ENCODE data around the gene TSKU. TPM values are rescaled to one million over a fixed set of nuclear protein-coding genes. Genes with fewer than 3 reads are reported as not detected.

Gene TSKU
- total RNA-seq, 2 experiments from 2014 or later: 0.35 to 0.38 TPM

- Mint-ChIP-seq H3K27ac (no peak overlapping the region), H3K27me3 (ENCODE audit: low read depth) (no peaks in the 10 kb centered on the region), H3K36me3 (ENCODE audit: low read depth) (no peaks in the 10 kb centered on the region), H3K9me3 (no peaks in the 10 kb centered on the region), H3K4me1 (ENCODE audit: low read depth) (peaks cover 4% of the 10 kb centered on the region), H3K4me3 (no peak overlapping the region)
- no peak for DNase-seq
- CTCF ChIA-PET: interaction anchor here (1.0 to 9.5 kb wide), 3 partner anchors 61 to 75 kb away, joined by 3 to 74 read pairs (median 7); no protein-coding TSS in a partner anchor
- intact Hi-C loops (cut with micrococcal nuclease): no loop called here
Observed at GRCh38 chr11:76796511-76797198, 13.5 kb downstream of the TSKU start.

DNA sequence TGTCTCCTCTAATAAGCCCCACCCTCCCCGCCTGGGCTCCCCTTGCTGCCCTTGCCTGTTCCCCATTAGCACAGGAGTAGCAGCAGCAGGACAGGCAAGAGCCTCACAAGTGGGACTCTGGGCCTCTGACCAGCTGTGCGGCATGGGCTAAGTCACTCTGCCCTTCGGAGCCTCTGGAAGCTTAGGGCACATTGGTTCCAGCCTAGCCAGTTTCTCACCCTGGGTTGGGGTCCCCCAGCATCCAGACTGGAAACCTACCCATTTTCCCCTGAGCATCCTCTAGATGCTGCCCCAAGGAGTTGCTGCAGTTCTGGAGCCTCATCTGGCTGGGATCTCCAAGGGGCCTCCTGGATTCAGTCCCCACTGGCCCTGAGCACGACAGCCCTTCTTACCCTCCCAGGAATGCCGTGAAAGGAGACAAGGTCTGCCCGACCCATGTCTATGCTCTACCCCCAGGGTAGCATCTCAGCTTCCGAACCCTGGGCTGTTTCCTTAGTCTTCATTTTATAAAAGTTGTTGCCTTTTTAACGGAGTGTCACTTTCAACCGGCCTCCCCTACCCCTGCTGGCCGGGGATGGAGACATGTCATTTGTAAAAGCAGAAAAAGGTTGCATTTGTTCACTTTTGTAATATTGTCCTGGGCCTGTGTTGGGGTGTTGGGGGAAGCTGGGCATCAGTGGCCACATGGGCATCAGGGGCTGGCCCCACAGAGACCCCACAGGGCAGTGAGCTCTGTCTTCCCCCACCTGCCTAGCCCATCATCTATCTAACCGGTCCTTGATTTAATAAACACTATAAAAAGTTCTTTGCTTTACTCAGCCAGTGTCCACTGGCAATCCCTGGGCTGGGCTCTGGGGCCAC is 14.4 kb downstream of the TSKU start:
- H3K36me3 Mint-ChIP-seq (ENCODE audit: low read depth): no peaks in the 10 kb centered on the region
- H3K9me3 Mint-ChIP-seq: no peaks in the 10 kb centered on the region
- DNase-seq: no peak
- intact Hi-C loops (cut with micrococcal nuclease): no loop called here
- no peaks in the 10 kb centered on the region for H3K27me3 Mint-ChIP-seq (ENCODE audit: low read depth)
- peaks cover 4% of the 10 kb centered on the region for H3K4me1 Mint-ChIP-seq (ENCODE audit: low read depth)
- H3K27ac Mint-ChIP-seq: no peak overlapping the region
- no peak overlapping the region for H3K4me3 Mint-ChIP-seq
- CTCF ChIA-PET: interaction anchor here (1.1 to 9.5 kb wide), 12 partner anchors 10 to 416 kb away, joined by 3 to 82 read pairs (median 8); no protein-coding TSS in a partner anchor

DNA sequence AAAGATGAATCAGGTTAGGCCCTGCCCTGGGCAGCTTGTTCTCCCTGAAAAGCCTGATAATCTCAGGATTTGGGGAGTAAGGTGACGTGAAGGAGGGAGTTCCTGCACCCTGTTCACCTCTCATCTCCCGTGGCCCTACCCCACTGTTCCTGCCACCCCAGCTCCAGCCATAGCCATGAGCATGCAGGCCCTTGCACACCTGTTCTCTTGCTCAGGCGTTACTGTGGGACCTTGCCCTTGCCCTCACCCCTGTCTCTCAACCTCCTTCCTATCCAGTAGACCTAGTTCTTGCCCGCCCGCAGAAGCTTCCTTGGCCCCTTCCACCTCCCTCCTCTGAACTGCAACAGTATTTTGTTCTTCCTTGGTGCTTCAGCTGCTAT is 15.0 kb downstream of the TSKU start:
- intact Hi-C loops (cut with micrococcal nuclease): no loop called here
- H3K4me1 Mint-ChIP-seq (ENCODE audit: low read depth): peaks cover 4% of the 10 kb centered on the region
- no peak overlapping the region for H3K4me3 Mint-ChIP-seq
- H3K27ac Mint-ChIP-seq: no peak overlapping the region
- CTCF ChIA-PET: interaction anchor here (0.7 to 9.5 kb wide), 14 partner anchors 10 to 416 kb away, joined by 3 to 82 read pairs (median 8); no protein-coding TSS in a partner anchor
- DNase-seq: no peak
- no peaks in the 10 kb centered on the region for H3K9me3 Mint-ChIP-seq
- no peaks in the 10 kb centered on the region for H3K27me3 Mint-ChIP-seq (ENCODE audit: low read depth)
- no peaks in the 10 kb centered on the region for H3K36me3 Mint-ChIP-seq (ENCODE audit: low read depth)

GRCh38 chr11:76798671-76799065 is 15.5 kb downstream of the TSKU start:
- H3K27me3 Mint-ChIP-seq (ENCODE audit: low read depth): no peaks in the 10 kb centered on the region
- CTCF ChIA-PET: interaction anchor here (0.7 to 9.5 kb wide), 16 partner anchors 10 to 417 kb away, joined by 3 to 82 read pairs (median 8); no protein-coding TSS in a partner anchor
- intact Hi-C loops (cut with micrococcal nuclease): loop anchor here (1.0 kb wide), 2 partner anchors 64 to 77 kb away; no protein-coding TSS in a partner anchor
- H3K36me3 Mint-ChIP-seq (ENCODE audit: low read depth): no peaks in the 10 kb centered on the region
- peak overlapping the region; percentile 18 for H3K4me3 Mint-ChIP-seq
- DNase-seq: no peak
- H3K27ac Mint-ChIP-seq: no peak overlapping the region
- H3K4me1 Mint-ChIP-seq (ENCODE audit: low read depth): peaks cover 8% of the 10 kb centered on the region
- no peaks in the 10 kb centered on the region for H3K9me3 Mint-ChIP-seq

- no peaks in the 10 kb centered on the region for H3K27me3 Mint-ChIP-seq (ENCODE audit: low read depth)
- no peaks in the 10 kb centered on the region for H3K9me3 Mint-ChIP-seq
- CTCF ChIA-PET: interaction anchor here (0.7 to 9.5 kb wide), 17 partner anchors 10 to 417 kb away, joined by 3 to 82 read pairs (median 8); no protein-coding TSS in a partner anchor
- intact Hi-C loops (cut with micrococcal nuclease): loop anchor here (1.0 kb wide), 2 partner anchors 65 to 78 kb away; no protein-coding TSS in a partner anchor
- H3K4me3 Mint-ChIP-seq: peak overlapping the region; percentile 18
- no peaks in the 10 kb centered on the region for H3K36me3 Mint-ChIP-seq (ENCODE audit: low read depth)
- DNase-seq: peak; percentile 79
- no peak overlapping the region for H3K27ac Mint-ChIP-seq
- H3K4me1 Mint-ChIP-seq (ENCODE audit: low read depth): peaks cover 14% of the 10 kb centered on the region
Observed at GRCh38 chr11:76799066-76799804, 16.1 kb downstream of the TSKU start.

DNA sequence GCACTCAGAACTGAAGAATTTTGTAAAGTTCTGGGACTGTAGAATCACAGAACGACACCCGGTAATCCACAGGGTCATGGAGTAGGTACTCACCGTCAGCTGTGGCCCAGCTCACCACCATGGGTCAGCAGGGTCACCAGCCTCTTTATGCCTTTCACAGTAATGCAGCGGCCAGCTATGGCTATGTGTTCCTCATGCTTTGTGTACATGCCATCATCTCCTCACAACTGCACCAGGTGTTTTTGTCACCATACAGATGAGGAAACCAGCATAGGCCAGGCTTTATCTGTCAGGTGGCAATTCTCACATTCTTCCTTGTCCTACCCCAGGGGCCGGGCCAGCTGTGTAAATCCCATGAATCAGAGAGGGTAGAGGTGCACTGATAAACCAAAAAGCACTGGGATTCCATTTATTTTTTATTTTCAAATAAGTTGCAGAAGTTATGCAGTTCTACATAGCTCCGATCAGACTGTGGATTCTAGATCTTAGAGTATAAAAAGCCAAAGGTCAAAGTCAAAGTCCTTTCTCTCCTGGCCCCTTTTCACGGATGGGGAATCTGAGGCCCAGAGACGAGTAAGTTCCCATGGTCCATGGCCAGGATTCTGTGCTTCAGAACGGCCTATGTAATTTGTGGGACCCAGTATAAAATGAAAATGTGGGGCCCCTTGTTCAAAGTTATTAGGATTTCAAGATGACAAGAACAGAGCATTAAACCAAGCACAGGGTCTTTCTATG is 17.5 kb downstream of the TSKU start:
- intact Hi-C loops (cut with micrococcal nuclease): no loop called here
- Mint-ChIP-seq H3K4me3 (no peak overlapping the region), H3K4me1 (ENCODE audit: low read depth) (peaks cover 24% of the 10 kb centered on the region), H3K36me3 (ENCODE audit: low read depth) (no peaks in the 10 kb centered on the region), H3K9me3 (no peaks in the 10 kb centered on the region), H3K27me3 (ENCODE audit: low read depth) (no peaks in the 10 kb centered on the region), H3K27ac (no peak overlapping the region)
- DNase-seq: no peak
- CTCF ChIA-PET: interaction anchor here (1.0 to 9.5 kb wide), 7 partner anchors 9 to 291 kb away, joined by 3 to 82 read pairs (median 5); no protein-coding TSS in a partner anchor

DNA sequence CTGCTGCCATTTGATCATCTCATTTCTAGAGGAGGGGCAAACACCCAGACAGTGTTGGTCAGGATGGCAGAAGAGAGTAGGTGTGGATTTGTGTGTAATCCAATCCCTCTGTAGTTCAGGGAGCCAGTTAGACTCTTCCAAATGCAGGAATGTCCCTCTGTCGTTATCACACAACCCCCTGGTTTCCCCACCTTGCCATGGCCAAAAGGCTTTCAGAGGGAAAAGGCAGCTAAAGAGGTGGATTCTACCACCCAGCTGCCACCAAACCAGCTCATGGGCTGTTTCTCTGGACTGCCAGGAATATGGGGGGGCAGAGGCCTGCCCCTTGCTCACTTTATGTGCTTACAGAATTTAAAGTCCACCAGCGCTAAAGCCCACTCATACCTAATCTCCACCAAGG is 18.1 kb downstream of the TSKU start:
- H3K4me3 Mint-ChIP-seq: no peak overlapping the region
- H3K4me1 Mint-ChIP-seq (ENCODE audit: low read depth): peaks cover 24% of the 10 kb centered on the region
- no peak for DNase-seq
- no peaks in the 10 kb centered on the region for H3K27me3 Mint-ChIP-seq (ENCODE audit: low read depth)
- no peaks in the 10 kb centered on the region for H3K9me3 Mint-ChIP-seq
- CTCF ChIA-PET: interaction anchor here (1.0 to 9.5 kb wide), 7 partner anchors 9 to 290 kb away, joined by 3 to 82 read pairs (median 5); no protein-coding TSS in a partner anchor
- H3K27ac Mint-ChIP-seq: no peak overlapping the region
- H3K36me3 Mint-ChIP-seq (ENCODE audit: low read depth): no peaks in the 10 kb centered on the region
- intact Hi-C loops (cut with micrococcal nuclease): no loop called here

- peaks cover 24% of the 10 kb centered on the region for H3K4me1 Mint-ChIP-seq (ENCODE audit: low read depth)
- intact Hi-C loops (cut with micrococcal nuclease): no loop called here
- H3K27me3 Mint-ChIP-seq (ENCODE audit: low read depth): no peaks in the 10 kb centered on the region
- no peak overlapping the region for H3K27ac Mint-ChIP-seq
- H3K9me3 Mint-ChIP-seq: no peaks in the 10 kb centered on the region
- DNase-seq: no peak
- CTCF ChIA-PET: interaction anchor here (1.4 to 9.5 kb wide), 5 partner anchors 8 to 289 kb away, joined by 3 to 82 read pairs (median 50); no protein-coding TSS in a partner anchor
- no peak overlapping the region for H3K4me3 Mint-ChIP-seq
- no peaks in the 10 kb centered on the region for H3K36me3 Mint-ChIP-seq (ENCODE audit: low read depth)
Observed at GRCh38 chr11:76801736-76802135, 18.6 kb downstream of the TSKU start.

DNA sequence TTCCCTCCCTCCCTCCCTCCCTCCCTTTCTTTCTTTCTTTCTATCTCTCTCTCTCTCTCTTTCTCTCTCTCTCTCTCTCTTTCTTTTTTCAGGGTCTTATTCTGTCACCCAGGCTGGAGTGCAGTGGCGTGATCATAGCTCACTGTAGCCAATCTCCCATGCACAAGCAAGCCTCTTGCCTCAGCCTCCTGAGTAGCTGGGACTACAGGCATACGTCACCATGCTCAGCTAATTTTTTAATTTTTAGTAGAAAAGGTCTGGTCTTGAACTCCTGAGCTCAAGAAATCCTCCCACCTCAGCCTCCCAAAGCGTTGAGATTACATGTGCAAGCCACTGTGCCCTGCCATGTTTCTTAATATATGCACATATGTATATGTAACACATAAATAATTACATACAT is 19.0 kb downstream of the TSKU start:
- no peaks in the 10 kb centered on the region for H3K36me3 Mint-ChIP-seq (ENCODE audit: low read depth)
- CTCF ChIA-PET: interaction anchor here (0.5 to 9.5 kb wide), 7 partner anchors 8 to 289 kb away, joined by 3 to 82 read pairs (median 5); no protein-coding TSS in a partner anchor
- no peak overlapping the region for H3K27ac Mint-ChIP-seq
- intact Hi-C loops (cut with micrococcal nuclease): no loop called here
- H3K4me1 Mint-ChIP-seq (ENCODE audit: low read depth): peaks cover 24% of the 10 kb centered on the region
- H3K4me3 Mint-ChIP-seq: no peak overlapping the region
- no peaks in the 10 kb centered on the region for H3K9me3 Mint-ChIP-seq
- no peak for DNase-seq
- no peaks in the 10 kb centered on the region for H3K27me3 Mint-ChIP-seq (ENCODE audit: low read depth)

DNA sequence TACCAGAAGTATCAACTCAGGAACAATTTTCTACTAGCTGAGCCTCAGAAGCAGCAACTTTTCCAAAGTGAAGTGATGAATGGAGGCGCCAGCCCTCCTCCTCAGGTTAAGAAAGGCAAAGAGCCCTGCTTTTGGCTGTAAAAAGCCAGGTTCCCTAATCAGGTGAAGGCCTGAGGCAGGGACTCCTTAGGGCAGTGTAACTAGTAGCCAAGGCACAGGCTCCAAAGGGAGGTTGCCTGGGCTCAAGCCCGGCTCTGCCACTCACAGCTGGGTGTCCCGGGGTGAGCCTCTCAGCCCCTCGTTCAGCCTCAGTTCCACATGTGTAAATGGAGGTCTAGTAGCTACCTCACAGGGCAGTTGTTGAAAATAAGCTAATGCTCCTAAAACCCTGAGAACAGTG is 19.5 kb downstream of the TSKU start:
- H3K4me1 Mint-ChIP-seq (ENCODE audit: low read depth): peaks cover 24% of the 10 kb centered on the region
- no peaks in the 10 kb centered on the region for H3K27me3 Mint-ChIP-seq (ENCODE audit: low read depth)
- intact Hi-C loops (cut with micrococcal nuclease): no loop called here
- H3K4me3 Mint-ChIP-seq: no peak overlapping the region
- CTCF ChIA-PET: interaction anchor here (0.5 to 9.5 kb wide), 6 partner anchors 57 to 289 kb away, joined by 3 to 82 read pairs (median 28); no protein-coding TSS in a partner anchor
- H3K27ac Mint-ChIP-seq: no peak overlapping the region
- H3K36me3 Mint-ChIP-seq (ENCODE audit: low read depth): no peaks in the 10 kb centered on the region
- no peaks in the 10 kb centered on the region for H3K9me3 Mint-ChIP-seq
- no peak for DNase-seq

- CTCF ChIA-PET: interaction anchor here (0.5 to 9.5 kb wide), 6 partner anchors 57 to 288 kb away, joined by 3 to 82 read pairs (median 28); no protein-coding TSS in a partner anchor
- H3K36me3 Mint-ChIP-seq (ENCODE audit: low read depth): no peaks in the 10 kb centered on the region
- intact Hi-C loops (cut with micrococcal nuclease): no loop called here
Observed at GRCh38 chr11:76803023-76803422, 19.9 kb downstream of the TSKU start.

More at GRCh38 chr11:76803023-76803422, 19.9 kb downstream of the TSKU start:
- Mint-ChIP-seq H3K4me3 (no peak overlapping the region), H3K9me3 (no peaks in the 10 kb centered on the region), H3K27me3 (ENCODE audit: low read depth) (peaks cover under 1% of the 10 kb centered on the region), H3K4me1 (ENCODE audit: low read depth) (peaks cover 24% of the 10 kb centered on the region), H3K27ac (no peak overlapping the region)
- DNase-seq: no peak

All from activated naive CD4-positive, alpha-beta T cell treated with anti-CD3 and anti-CD28 coated beads for 36 hours (primary cell).